GM12801 (cell line): ENCODE measurements around the gene TRPV4.

ENCODE experiments used
- CTCF ChIP-seq: IDR thresholded peaks from one replicate; pipeline ENCODE4 v1.5.1; 2011; ENCODE audit warnings: control low read depth; ENCODE audit not compliant: insufficient read length; ENCODE audit errors: extremely low read depth

The TRPV4 gene

GRCh38 chr12:109830267-109830666 is 2.9 kb downstream of the TRPV4 start:
- no peak for TF ChIP-seq CTCF

- no peak for TF ChIP-seq CTCF
Observed at GRCh38 chr12:109829667-109830066, 3.5 kb downstream of the TRPV4 start.

GRCh38 chr12:109828754-109829511 is 4.3 kb downstream of the TRPV4 start:
- TF ChIP-seq CTCF, result no peak

GRCh38 chr12:109827566-109828550 is 5.3 kb downstream of the TRPV4 start:
- TF ChIP-seq CTCF, result no peak

GRCh38 chr12:109827080-109827479 is 6.1 kb downstream of the TRPV4 start:
- TF ChIP-seq CTCF, result no peak

GRCh38 chr12:109824731-109825130 is 8.5 kb downstream of the TRPV4 start:
- no peak for TF ChIP-seq CTCF

- TF ChIP-seq CTCF, result no peak
Observed at GRCh38 chr12:109822951-109823411, 10.2 kb downstream of the TRPV4 start.
